ENCODE data around the gene SERINC2. TPM values are rescaled to one million over a fixed set of nuclear protein-coding genes. Genes with fewer than 3 reads are reported as not detected.

SERINC2 gene
- total RNA-seq, 3 donors from 2014 or later = 146 to 381 (median 225) TPM

GRCh38 chr1:31417148-31417547 lies 4.1 kb downstream of the SERINC2 start:
- no peak for ATAC-seq
- peaks cover 12% of the 10 kb centered on the region for H3K4me1 ChIP-seq (ENCODE audit: low read depth)

DNA sequence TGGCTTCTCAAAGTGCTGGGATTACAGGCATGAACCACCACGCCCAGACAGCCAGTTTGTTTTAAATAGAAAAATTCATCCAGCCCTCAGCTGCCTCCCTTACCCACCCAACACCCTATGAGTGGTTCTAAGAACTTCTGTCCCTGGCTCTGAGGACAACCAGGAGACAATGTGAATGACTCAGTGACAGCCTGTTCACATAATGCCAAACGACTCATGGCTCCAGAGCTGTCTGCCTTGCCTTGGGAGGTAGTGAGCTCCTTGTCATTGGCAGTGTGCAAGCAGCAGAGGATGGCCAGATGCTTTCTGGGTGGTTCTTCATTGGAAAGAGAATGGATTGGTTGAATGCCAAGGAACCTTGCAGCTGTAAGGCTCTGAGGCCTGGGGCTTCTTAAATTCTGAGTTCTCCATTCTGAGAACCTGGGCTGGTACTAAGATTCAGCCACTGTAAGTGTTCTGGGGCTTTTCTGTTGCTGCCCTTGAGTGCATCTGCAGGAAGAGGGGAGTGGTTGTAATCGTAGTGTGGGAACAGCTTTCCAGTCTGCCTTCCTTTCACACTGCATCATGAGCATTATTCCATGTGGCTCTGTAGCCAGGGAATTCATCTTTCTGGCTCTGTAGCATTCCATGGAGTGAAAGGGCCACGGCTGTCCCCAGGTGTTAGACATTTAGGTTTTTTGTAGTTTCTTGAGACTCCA lies 5.8 kb downstream of the SERINC2 start:
- intact Hi-C loops (cut with DNase I, micrococcal nuclease) = no loop called here
- H3K36me3 ChIP-seq (ENCODE audit: low read depth) = no peaks in the 10 kb centered on the region
- TF ChIP-seq, protein P1, sequence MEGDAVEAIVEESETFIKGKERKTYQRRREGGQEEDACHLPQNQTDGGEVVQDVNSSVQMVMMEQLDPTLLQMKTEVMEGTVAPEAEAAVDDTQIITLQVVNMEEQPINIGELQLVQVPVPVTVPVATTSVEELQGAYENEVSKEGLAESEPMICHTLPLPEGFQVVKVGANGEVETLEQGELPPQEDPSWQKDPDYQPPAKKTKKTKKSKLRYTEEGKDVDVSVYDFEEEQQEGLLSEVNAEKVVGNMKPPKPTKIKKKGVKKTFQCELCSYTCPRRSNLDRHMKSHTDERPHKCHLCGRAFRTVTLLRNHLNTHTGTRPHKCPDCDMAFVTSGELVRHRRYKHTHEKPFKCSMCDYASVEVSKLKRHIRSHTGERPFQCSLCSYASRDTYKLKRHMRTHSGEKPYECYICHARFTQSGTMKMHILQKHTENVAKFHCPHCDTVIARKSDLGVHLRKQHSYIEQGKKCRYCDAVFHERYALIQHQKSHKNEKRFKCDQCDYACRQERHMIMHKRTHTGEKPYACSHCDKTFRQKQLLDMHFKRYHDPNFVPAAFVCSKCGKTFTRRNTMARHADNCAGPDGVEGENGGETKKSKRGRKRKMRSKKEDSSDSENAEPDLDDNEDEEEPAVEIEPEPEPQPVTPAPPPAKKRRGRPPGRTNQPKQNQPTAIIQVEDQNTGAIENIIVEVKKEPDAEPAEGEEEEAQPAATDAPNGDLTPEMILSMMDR (IDR thresholded peaks at IDR 0.05) = no peak
- H3K4me3 ChIP-seq = no peak overlapping the region
- peaks cover 12% of the 10 kb centered on the region for H3K4me1 ChIP-seq (ENCODE audit: low read depth)
- no peaks in the 10 kb centered on the region for H3K9me3 ChIP-seq
- ATAC-seq = no peak
- no peak for DNase-seq

More at GRCh38 chr1:31417148-31417547, 4.1 kb downstream of the SERINC2 start:
- TF ChIP-seq, protein P1 (IDR thresholded peaks at IDR 0.05) = no peak
- DNase-seq = no peak
- no peak overlapping the region for H3K4me3 ChIP-seq
- no peaks in the 10 kb centered on the region for H3K36me3 ChIP-seq (ENCODE audit: low read depth)
- no peaks in the 10 kb centered on the region for H3K9me3 ChIP-seq
- intact Hi-C loops (cut with DNase I, micrococcal nuclease) = no loop called here

GRCh38 chr1:31420716-31421115 lies 7.7 kb downstream of the SERINC2 start:
- DNase-seq = no peak
- Histone ChIP-seq H3K4me1 (ENCODE audit: low read depth) (peaks cover 23% of the 10 kb centered on the region), H3K4me3 (no peak overlapping the region), H3K9me3 (no peaks in the 10 kb centered on the region), H3K36me3 (ENCODE audit: low read depth) (no peaks in the 10 kb centered on the region)
- TF ChIP-seq, protein P1 (IDR thresholded peaks at IDR 0.05) = no peak
- intact Hi-C loops (cut with DNase I, micrococcal nuclease) = no loop called here
- ATAC-seq = no peak

GRCh38 chr1:31421371-31422040 lies 8.5 kb downstream of the SERINC2 start:
- Histone ChIP-seq H3K9me3 (no peaks in the 10 kb centered on the region), H3K4me3 (no peak overlapping the region), H3K36me3 (ENCODE audit: low read depth) (no peaks in the 10 kb centered on the region), H3K4me1 (ENCODE audit: low read depth) (peaks cover 27% of the 10 kb centered on the region)
- no peak for DNase-seq
- TF ChIP-seq, protein P1 (IDR thresholded peaks at IDR 0.05) = no peak
- intact Hi-C loops (cut with DNase I, micrococcal nuclease) = no loop called here
- no peak for ATAC-seq

DNA sequence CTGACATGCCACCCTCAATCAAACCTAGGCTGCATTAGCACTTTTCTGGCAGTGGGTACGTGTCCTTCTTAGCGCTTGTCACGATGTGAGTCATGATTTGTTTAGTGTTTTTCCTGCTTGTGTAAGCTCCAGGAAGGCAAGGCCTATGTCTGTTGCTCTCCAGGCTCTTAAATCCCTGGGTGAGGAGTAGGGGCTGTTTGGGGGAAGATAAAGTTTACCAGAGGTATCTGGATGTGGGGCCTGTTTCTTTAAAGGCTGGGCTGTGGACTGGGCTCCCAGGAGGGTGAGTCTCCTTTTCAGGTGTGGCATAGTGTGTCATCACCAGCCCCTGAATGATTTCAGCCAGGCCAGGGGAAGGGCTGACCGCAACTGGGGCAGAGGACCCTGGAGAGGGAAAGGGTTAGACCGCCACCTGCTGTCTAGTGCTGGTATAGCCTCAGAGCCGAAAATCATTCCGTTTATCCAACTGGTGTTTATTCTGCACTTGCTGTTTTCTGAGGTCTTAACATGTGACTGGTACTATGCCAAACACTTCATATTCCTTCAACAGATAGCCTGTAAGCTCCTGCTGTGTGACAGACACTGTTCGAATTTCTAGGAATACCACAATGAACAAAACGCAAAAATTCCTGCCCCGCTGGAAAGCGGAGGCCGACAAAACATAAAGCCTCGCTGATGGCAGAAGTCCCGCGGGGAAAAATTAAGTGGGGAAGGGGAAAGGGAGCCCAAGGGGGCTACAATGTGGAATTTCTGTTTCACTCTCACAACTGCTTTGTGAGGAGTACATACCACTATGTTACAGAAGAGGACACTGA lies 9.7 kb downstream of the SERINC2 start:
- ATAC-seq = peak; percentile 92

More for the DNA sequence above, 9.7 kb downstream of the SERINC2 start:
- no peaks in the 10 kb centered on the region for H3K36me3 ChIP-seq (ENCODE audit: low read depth)
- intact Hi-C loops (cut with DNase I, micrococcal nuclease) = no loop called here
- H3K9me3 ChIP-seq = no peaks in the 10 kb centered on the region
- TF ChIP-seq, protein P1 (IDR thresholded peaks at IDR 0.05) = peak; percentile 86
- no peak overlapping the region for H3K4me3 ChIP-seq
- DNase-seq = peak; percentile 71 to 86 (median 84)
- H3K4me1 ChIP-seq (ENCODE audit: low read depth) = peaks cover 23% of the 10 kb centered on the region
